ENCODE results near the gene GMCL2.

GRCh38 chr5:178236679-178237078 lies 49.5 kb upstream of the GMCL2 start:
- TF ChIP-seq EZH2 (IDR thresholded peaks at IDR 0.05; ENCODE audit: borderline replicate concordance, insufficient read depth, low read length, poor library complexity, severe bottlenecking) = no peak
- TF ChIP-seq SMC3 (conservative IDR thresholded peaks at IDR 0.05; ENCODE audit: poor library complexity) = no peak
